Colonic mucosa (tissue), 4 donors: Measurements from ENCODE around the gene LENEP. TPM values are rescaled to one million over a fixed set of nuclear protein-coding genes. Genes with fewer than 3 reads are reported as not detected.

Experiments
- DNase-seq: peaks from one replicate; pipeline ENCODE4 v3.0.0-alpha.2; 2020
- H3K27ac ChIP-seq: fragments of 200-600 bp; one replicate; pipeline ENCODE4 v1.8.0; 2021
- H3K27me3 ChIP-seq: fragments of 200-600 bp; one replicate; pipeline ENCODE4 v1.8.0; 2021
- H3K36me3 ChIP-seq: fragments of 200-600 bp; one replicate; pipeline ENCODE4 v1.8.0; 2021
- H3K4me1 ChIP-seq: fragments of 200-600 bp; one replicate; pipeline ENCODE4 v1.8.0; 2021; ENCODE audit warnings: mild to moderate bottlenecking
- H3K4me3 ChIP-seq: fragments of 200-600 bp; one replicate; pipeline ENCODE4 v1.8.0; 2021
- H3K9ac ChIP-seq, 2 donors: one replicate each; pipeline ENCODE4 v1.7.0; 2013; ENCODE audit warnings: control low read depth in 2 of 2, low read depth in 2 of 2, low read length in 2 of 2
- H3K9me3 ChIP-seq: fragments of 200-600 bp; one replicate; pipeline ENCODE4 v1.8.0; 2021
- intact Hi-C: fragments of 100-400 bp; cut with DNase I; formaldehyde crosslinking; loops from one replicate; pipeline ENCODE4 v1.14.1; 2022
- total RNA-seq, 2 donors: library from RNA; stranded (reverse); fragmentation: NEBNext Ultra II Directional in 1 of 2; extraction: Animal tissue kit (Norgen Biotek cat#: 25700) in 1 of 2; gene quantifications; one replicate each; pipeline ENCODE4 v1.2.1, GENCODE V29; 2021
- TF ChIP-seq, protein P1 (sequence below): fragments of 200-600 bp; IDR thresholded peaks from one replicate; pipeline ENCODE4 v1.8.0; 2022; ENCODE audit warnings: antibody characterized with exemption, mild to moderate bottlenecking
- donor health status: healthy.
- donor health status: DM: no; HTN: no; CAD: no.
- donor health status: DM: no; HTN: no; CAD: no.

Gene LENEP
- total RNA-seq, 2 donors from 2014 or later = not detected

DNA sequence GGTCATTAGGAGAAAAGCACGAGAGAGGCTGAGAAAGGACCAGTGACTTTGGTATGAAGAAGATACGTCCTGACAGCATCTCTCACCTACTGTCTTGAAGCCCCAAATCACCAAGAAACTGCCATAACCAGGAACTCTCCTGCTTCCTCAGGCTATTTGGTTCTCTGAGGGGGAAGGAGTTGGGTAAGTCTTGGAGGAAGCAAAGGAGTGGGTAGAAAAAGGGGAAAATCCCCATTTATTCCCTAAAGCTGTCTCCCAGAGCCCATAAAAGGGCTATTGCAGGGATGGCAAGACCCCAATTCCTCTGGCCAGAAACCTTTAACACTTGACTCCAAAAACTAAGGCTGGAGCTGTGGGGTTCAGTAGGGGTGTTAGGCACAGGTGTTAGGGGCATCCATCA lies 35.4 kb upstream of the LENEP start:
- TF ChIP-seq, protein P1, sequence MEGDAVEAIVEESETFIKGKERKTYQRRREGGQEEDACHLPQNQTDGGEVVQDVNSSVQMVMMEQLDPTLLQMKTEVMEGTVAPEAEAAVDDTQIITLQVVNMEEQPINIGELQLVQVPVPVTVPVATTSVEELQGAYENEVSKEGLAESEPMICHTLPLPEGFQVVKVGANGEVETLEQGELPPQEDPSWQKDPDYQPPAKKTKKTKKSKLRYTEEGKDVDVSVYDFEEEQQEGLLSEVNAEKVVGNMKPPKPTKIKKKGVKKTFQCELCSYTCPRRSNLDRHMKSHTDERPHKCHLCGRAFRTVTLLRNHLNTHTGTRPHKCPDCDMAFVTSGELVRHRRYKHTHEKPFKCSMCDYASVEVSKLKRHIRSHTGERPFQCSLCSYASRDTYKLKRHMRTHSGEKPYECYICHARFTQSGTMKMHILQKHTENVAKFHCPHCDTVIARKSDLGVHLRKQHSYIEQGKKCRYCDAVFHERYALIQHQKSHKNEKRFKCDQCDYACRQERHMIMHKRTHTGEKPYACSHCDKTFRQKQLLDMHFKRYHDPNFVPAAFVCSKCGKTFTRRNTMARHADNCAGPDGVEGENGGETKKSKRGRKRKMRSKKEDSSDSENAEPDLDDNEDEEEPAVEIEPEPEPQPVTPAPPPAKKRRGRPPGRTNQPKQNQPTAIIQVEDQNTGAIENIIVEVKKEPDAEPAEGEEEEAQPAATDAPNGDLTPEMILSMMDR = no peak
- H3K4me3 ChIP-seq = no peak overlapping the region
- no peak overlapping the region for H3K27ac ChIP-seq
- no peaks in the 10 kb centered on the region for H3K36me3 ChIP-seq
- intact Hi-C loops = no loop called here
- no peaks in the 10 kb centered on the region for H3K9me3 ChIP-seq
- H3K9ac ChIP-seq = no peak overlapping the region
- H3K4me1 ChIP-seq = peaks cover 20% of the 10 kb centered on the region
- no peak for DNase-seq
- H3K27me3 ChIP-seq = no peaks in the 10 kb centered on the region

DNA sequence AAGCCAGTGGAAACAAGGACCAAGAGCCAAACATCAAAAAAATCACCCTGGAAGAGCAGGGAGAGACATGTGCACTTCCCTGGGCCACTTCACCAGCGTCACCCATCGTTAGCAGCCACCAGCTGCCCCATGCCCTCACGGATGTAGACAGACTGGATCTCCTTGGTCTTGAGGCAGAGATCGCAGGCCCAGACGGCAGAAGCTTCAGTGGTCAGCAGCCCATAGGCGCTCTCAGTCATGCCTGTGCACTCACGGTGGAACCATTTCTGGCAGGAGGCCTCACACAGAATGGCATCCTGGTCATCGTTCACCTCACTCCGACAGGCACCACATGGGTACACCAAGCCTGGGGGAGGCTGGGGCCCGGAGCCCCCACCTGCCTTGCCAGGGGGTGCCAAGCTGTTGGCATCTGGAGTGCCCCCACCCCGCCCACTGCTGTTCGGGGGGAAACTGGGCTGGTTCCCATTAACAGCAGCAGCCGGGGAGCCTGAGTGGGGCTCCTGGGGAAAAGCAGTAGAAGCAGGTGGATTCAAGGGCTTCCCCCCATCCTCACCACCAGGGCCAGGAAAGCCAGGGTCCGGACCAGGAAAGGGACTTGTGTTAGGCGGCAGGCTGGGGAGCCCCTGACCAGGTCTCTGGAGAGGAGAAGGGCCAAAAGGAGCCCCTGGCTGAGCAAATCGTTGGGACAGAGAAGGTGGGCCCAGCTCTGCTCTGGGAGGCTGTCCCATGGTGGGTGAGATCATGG lies 34.5 kb upstream of the LENEP start:
- intact Hi-C loops = no loop called here
- DNase-seq = no peak
- Histone ChIP-seq H3K9me3 (no peaks in the 10 kb centered on the region), H3K36me3 (peaks cover 6% of the 10 kb centered on the region), H3K4me1 (peaks cover 20% of the 10 kb centered on the region), H3K4me3 (no peak overlapping the region), H3K9ac (no peak overlapping the region), H3K27ac (no peak overlapping the region), H3K27me3 (no peaks in the 10 kb centered on the region)
- TF ChIP-seq, protein P1 = no peak

DNA sequence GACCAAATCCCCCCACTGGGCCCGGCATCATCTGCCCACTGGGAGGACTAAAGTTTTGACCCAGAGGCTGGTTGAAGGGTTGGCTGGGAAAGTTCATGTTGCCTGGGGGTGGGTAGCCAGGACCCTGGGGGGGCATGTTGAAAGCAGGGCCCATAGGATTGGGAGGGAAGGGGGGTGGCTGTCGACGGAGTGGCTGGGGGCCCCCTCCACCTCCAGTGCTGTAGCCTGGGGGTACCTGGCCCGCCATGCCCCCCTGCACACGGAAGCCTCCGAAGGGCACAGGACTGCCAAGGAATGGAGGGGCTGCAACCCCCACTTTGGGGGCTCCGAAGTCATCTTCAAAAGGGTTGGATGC lies 34.0 kb upstream of the LENEP start:
- Histone ChIP-seq H3K4me1 (peaks cover 19% of the 10 kb centered on the region), H3K4me3 (no peak overlapping the region)

DNA sequence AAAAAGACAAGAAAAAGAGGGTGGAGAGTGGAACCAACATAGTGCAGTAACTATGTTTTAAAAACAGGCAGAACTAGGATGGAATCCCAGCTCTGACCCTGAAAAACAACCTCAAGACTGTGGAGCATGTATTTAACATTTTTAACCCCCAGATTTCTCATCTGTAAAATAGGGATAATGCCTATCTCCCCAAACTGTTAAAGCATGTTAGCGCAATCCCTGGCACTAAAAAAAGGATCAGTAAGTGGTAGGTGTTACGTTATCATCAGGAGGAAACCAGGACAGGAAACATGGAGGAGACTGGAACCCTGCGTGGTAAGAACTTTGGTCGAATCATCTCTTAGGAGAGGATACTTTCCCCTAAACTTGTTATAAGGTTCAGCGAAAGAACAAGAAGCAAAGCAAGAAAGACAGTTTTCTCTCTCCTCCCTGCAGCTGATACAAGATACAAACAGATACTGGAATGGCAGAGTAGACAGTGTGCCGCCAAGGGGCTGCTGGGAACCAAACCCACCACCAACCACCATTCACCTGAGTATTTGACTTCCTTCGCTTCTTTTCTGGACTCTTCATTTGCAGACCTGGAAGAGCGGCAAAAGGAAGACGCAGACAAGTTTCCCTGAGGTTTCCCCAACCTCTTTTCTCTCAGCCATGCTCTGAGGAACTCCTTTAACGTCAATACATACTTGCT lies 32.8 kb upstream of the LENEP start:
- TF ChIP-seq, protein P1 = no peak
- DNase-seq = no peak
- Histone ChIP-seq H3K27me3 (no peaks in the 10 kb centered on the region), H3K4me1 (peaks cover 13% of the 10 kb centered on the region), H3K9ac (peak overlapping the region; percentile 85 to 94), H3K9me3 (no peaks in the 10 kb centered on the region), H3K4me3 (peak overlapping the region; percentile 55), H3K27ac (peak overlapping the region; percentile 81), H3K36me3 (peaks cover 11% of the 10 kb centered on the region)
- intact Hi-C loops = no loop called here

More for the DNA sequence above, 34.0 kb upstream of the LENEP start:
- H3K9me3 ChIP-seq = no peaks in the 10 kb centered on the region
- peaks cover 6% of the 10 kb centered on the region for H3K36me3 ChIP-seq
- no peak for DNase-seq
- intact Hi-C loops = no loop called here
- no peak overlapping the region for H3K27ac ChIP-seq
- no peak overlapping the region for H3K9ac ChIP-seq
- TF ChIP-seq, protein P1 = no peak
- no peaks in the 10 kb centered on the region for H3K27me3 ChIP-seq

DNA sequence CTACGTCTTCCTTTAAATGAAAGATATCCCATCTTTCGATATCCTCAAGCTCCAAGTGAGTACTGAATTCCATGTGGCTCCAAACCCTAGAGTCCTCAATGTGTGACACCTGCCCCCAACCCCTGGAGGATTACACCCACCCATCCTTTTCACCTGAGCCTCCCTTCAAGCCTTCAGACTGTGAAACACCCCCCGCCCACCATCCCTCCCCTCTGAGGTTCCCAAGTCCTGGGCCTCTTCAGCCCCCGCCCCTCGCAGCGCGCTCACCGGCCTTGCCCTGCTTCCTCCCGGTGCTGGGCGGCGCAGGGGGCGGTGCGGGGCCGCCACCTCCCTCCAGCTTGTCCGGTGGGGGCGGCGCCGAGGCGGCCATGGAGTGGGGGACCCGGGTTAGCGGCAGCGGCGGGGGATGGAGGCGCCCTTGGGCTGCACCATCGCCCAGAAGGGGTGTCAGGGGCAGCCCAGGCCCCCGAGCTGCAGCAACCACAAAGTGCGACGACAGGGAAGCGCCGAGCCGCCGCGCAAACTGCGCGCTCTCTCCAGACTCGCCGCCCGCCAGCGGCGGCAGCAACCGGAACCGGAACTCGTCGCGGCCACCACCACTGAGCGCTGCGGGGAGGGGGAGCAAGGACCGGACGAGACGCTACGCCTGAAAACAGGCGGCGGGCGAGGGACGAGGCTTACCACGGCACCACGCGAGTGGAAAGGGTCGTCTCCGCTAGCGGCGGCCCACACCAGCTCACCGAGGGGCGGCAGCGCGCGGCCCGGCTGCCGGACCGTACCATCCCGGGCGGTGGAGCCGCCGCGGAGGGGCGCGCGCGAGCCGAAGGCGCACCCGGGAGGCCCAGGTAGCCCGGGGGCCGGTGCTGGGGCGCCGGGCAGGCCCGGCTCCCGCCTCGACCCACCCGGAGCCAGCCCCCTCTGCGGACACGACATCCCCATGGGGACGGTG lies 31.9 kb upstream of the LENEP start, which contains the start of gene PYGO2:
Gene PYGO2 (minus strand): TSS at position 576 of the 949 bp plus-strand sequence. CDS start 206 bp downstream, at position 370.
- Histone ChIP-seq H3K36me3 (peaks cover 20% of the 10 kb centered on the region), H3K4me1 (peaks cover 13% of the 10 kb centered on the region), H3K27ac (peak within 1 kb of the TSS; percentile 81), H3K9ac (peak within 1 kb of the TSS; percentile 85 to 94), H3K27me3 (no peaks in the 10 kb centered on the region), H3K4me3 (peak within 1 kb of the TSS; percentile 55), H3K9me3 (no peaks in the 10 kb centered on the region)
- TF ChIP-seq, protein P1 = peak; percentile 41
- intact Hi-C loops = no loop called here
- peak; percentile 86 for DNase-seq
